Measurements from ENCODE around the gene IFT43.

Gene IFT43

GRCh38 chr14:76050250-76050649 is 64.7 kb downstream of the IFT43 start:
- Mint-ChIP-seq H3K4me1 (no peaks in the 10 kb centered on the region), H3K27ac (ENCODE audit: low read depth) (no peak overlapping the region), H3K36me3 (ENCODE audit: insufficient read depth) (no peaks in the 10 kb centered on the region), H3K4me3 (no peak overlapping the region), H3K27me3 (no peaks in the 10 kb centered on the region), H3K9me3 (no peaks in the 10 kb centered on the region)
- no peak for DNase-seq (ENCODE audit: low spot score in 2 of 2)
- no peak for ATAC-seq (replicated peaks; ENCODE audit: extremely low read depth, poor library complexity, severe bottlenecking)

- no peak overlapping the region for H3K4me3 Mint-ChIP-seq
- peaks cover 2% of the 10 kb centered on the region for H3K36me3 Mint-ChIP-seq (ENCODE audit: insufficient read depth)
- peak; percentile 33 to 43 for DNase-seq (ENCODE audit: low spot score in 2 of 2)
- no peak for ATAC-seq (replicated peaks; ENCODE audit: extremely low read depth, poor library complexity, severe bottlenecking)
- no peak overlapping the region for H3K27ac Mint-ChIP-seq (ENCODE audit: low read depth)
- H3K4me1 Mint-ChIP-seq: no peaks in the 10 kb centered on the region
- no peaks in the 10 kb centered on the region for H3K9me3 Mint-ChIP-seq
- H3K27me3 Mint-ChIP-seq: no peaks in the 10 kb centered on the region
These were observed 65.3 kb downstream of the IFT43 start for GRCh38 chr14:76050797-76051392.

- Mint-ChIP-seq H3K9me3 (no peaks in the 10 kb centered on the region), H3K27me3 (no peaks in the 10 kb centered on the region), H3K36me3 (ENCODE audit: insufficient read depth) (peaks cover 2% of the 10 kb centered on the region), H3K27ac (ENCODE audit: low read depth) (peak overlapping the region; percentile 29), H3K4me3 (no peak overlapping the region), H3K4me1 (no peaks in the 10 kb centered on the region)
- ATAC-seq (replicated peaks; ENCODE audit: extremely low read depth, poor library complexity, severe bottlenecking) (no peak), DNase-seq (ENCODE audit: low spot score in 2 of 2) (no peak)
These were observed 66.3 kb downstream of the IFT43 start for GRCh38 chr14:76051717-76052465.

- Mint-ChIP-seq H3K36me3 (ENCODE audit: insufficient read depth) (peaks cover 2% of the 10 kb centered on the region), H3K4me1 (no peaks in the 10 kb centered on the region), H3K4me3 (no peak overlapping the region), H3K27ac (ENCODE audit: low read depth) (no peak overlapping the region), H3K9me3 (no peaks in the 10 kb centered on the region), H3K27me3 (no peaks in the 10 kb centered on the region)
- ATAC-seq (replicated peaks; ENCODE audit: extremely low read depth, poor library complexity, severe bottlenecking) (no peak), DNase-seq (ENCODE audit: low spot score in 2 of 2) (no peak)
These were observed 68.2 kb downstream of the IFT43 start for GRCh38 chr14:76053572-76054355.

- H3K4me3 Mint-ChIP-seq: no peak overlapping the region
- no peaks in the 10 kb centered on the region for H3K9me3 Mint-ChIP-seq
- H3K36me3 Mint-ChIP-seq (ENCODE audit: insufficient read depth): peaks cover 4% of the 10 kb centered on the region
- H3K4me1 Mint-ChIP-seq: no peaks in the 10 kb centered on the region
- no peak overlapping the region for H3K27ac Mint-ChIP-seq (ENCODE audit: low read depth)
- no peak for DNase-seq (ENCODE audit: low spot score in 2 of 2)
- H3K27me3 Mint-ChIP-seq: no peaks in the 10 kb centered on the region
- no peak for ATAC-seq (replicated peaks; ENCODE audit: extremely low read depth, poor library complexity, severe bottlenecking)
These were observed 69.8 kb downstream of the IFT43 start for GRCh38 chr14:76055330-76055729.

- H3K9me3 Mint-ChIP-seq: no peaks in the 10 kb centered on the region
- ATAC-seq (replicated peaks; ENCODE audit: extremely low read depth, poor library complexity, severe bottlenecking): no peak
- DNase-seq (ENCODE audit: low spot score in 2 of 2): no peak
- no peak overlapping the region for H3K27ac Mint-ChIP-seq (ENCODE audit: low read depth)
- peaks cover 4% of the 10 kb centered on the region for H3K36me3 Mint-ChIP-seq (ENCODE audit: insufficient read depth)
- H3K4me1 Mint-ChIP-seq: no peaks in the 10 kb centered on the region
- H3K4me3 Mint-ChIP-seq: no peak overlapping the region
- H3K27me3 Mint-ChIP-seq: no peaks in the 10 kb centered on the region
These were observed 70.6 kb downstream of the IFT43 start for GRCh38 chr14:76056128-76056527.

GRCh38 chr14:76057914-76058313 is 72.4 kb downstream of the IFT43 start:
- H3K4me3 Mint-ChIP-seq: no peak overlapping the region
- H3K27ac Mint-ChIP-seq (ENCODE audit: low read depth): no peak overlapping the region
- ATAC-seq (replicated peaks; ENCODE audit: extremely low read depth, poor library complexity, severe bottlenecking) (no peak), DNase-seq (ENCODE audit: low spot score in 2 of 2) (no peak)
- H3K27me3 Mint-ChIP-seq: no peaks in the 10 kb centered on the region
- H3K9me3 Mint-ChIP-seq: no peaks in the 10 kb centered on the region
- no peaks in the 10 kb centered on the region for H3K4me1 Mint-ChIP-seq
- H3K36me3 Mint-ChIP-seq (ENCODE audit: insufficient read depth): peaks cover 6% of the 10 kb centered on the region

GRCh38 chr14:76063327-76063726 is 77.8 kb downstream of the IFT43 start:
- Mint-ChIP-seq H3K36me3 (ENCODE audit: insufficient read depth) (peaks cover 5% of the 10 kb centered on the region), H3K4me1 (no peaks in the 10 kb centered on the region), H3K27ac (ENCODE audit: low read depth) (no peak overlapping the region), H3K4me3 (no peak overlapping the region), H3K9me3 (no peaks in the 10 kb centered on the region), H3K27me3 (no peaks in the 10 kb centered on the region)
- DNase-seq (ENCODE audit: low spot score in 2 of 2) (no peak), ATAC-seq (replicated peaks; ENCODE audit: extremely low read depth, poor library complexity, severe bottlenecking) (no peak)

GRCh38 chr14:76065519-76065918 is 80.0 kb downstream of the IFT43 start:
- DNase-seq (ENCODE audit: low spot score in 2 of 2): no peak
- no peaks in the 10 kb centered on the region for H3K4me1 Mint-ChIP-seq
- H3K9me3 Mint-ChIP-seq: no peaks in the 10 kb centered on the region
- H3K27me3 Mint-ChIP-seq: no peaks in the 10 kb centered on the region
- ATAC-seq (replicated peaks; ENCODE audit: extremely low read depth, poor library complexity, severe bottlenecking): no peak
- H3K36me3 Mint-ChIP-seq (ENCODE audit: insufficient read depth): peaks cover 3% of the 10 kb centered on the region
- H3K4me3 Mint-ChIP-seq: no peak overlapping the region
- H3K27ac Mint-ChIP-seq (ENCODE audit: low read depth): no peak overlapping the region

GRCh38 chr14:76067536-76067935 is 82.0 kb downstream of the IFT43 start:
- ATAC-seq (replicated peaks; ENCODE audit: extremely low read depth, poor library complexity, severe bottlenecking): no peak
- H3K27me3 Mint-ChIP-seq: no peaks in the 10 kb centered on the region
- no peaks in the 10 kb centered on the region for H3K4me1 Mint-ChIP-seq

GRCh38 chr14:76073717-76074116 is 88.2 kb downstream of the IFT43 start:
- Mint-ChIP-seq H3K4me3 (no peak overlapping the region), H3K4me1 (no peaks in the 10 kb centered on the region), H3K27me3 (no peaks in the 10 kb centered on the region), H3K27ac (ENCODE audit: low read depth) (no peak overlapping the region), H3K36me3 (ENCODE audit: insufficient read depth) (no peaks in the 10 kb centered on the region), H3K9me3 (no peaks in the 10 kb centered on the region)
- DNase-seq (ENCODE audit: low spot score in 2 of 2) (no peak), ATAC-seq (replicated peaks; ENCODE audit: extremely low read depth, poor library complexity, severe bottlenecking) (no peak)

More at GRCh38 chr14:76067536-76067935, 82.0 kb downstream of the IFT43 start:
- no peak for DNase-seq (ENCODE audit: low spot score in 2 of 2)
- H3K36me3 Mint-ChIP-seq (ENCODE audit: insufficient read depth): peaks cover 2% of the 10 kb centered on the region
- no peak overlapping the region for H3K27ac Mint-ChIP-seq (ENCODE audit: low read depth)
- no peaks in the 10 kb centered on the region for H3K9me3 Mint-ChIP-seq
- H3K4me3 Mint-ChIP-seq: no peak overlapping the region

- Mint-ChIP-seq H3K27me3 (no peaks in the 10 kb centered on the region), H3K9me3 (no peaks in the 10 kb centered on the region), H3K36me3 (ENCODE audit: insufficient read depth) (no peaks in the 10 kb centered on the region), H3K4me1 (no peaks in the 10 kb centered on the region), H3K4me3 (no peak overlapping the region), H3K27ac (ENCODE audit: low read depth) (no peak overlapping the region)
- ATAC-seq (replicated peaks; ENCODE audit: extremely low read depth, poor library complexity, severe bottlenecking): no peak
- no peak for DNase-seq (ENCODE audit: low spot score in 2 of 2)
These were observed 91.8 kb downstream of the IFT43 start for GRCh38 chr14:76077340-76077739.

- DNase-seq (ENCODE audit: low spot score in 2 of 2) (no peak), ATAC-seq (replicated peaks; ENCODE audit: extremely low read depth, poor library complexity, severe bottlenecking) (no peak)
- Mint-ChIP-seq H3K36me3 (ENCODE audit: insufficient read depth) (peaks cover 3% of the 10 kb centered on the region), H3K4me1 (peaks cover 7% of the 10 kb centered on the region), H3K4me3 (no peak overlapping the region), H3K27me3 (no peaks in the 10 kb centered on the region), H3K27ac (ENCODE audit: low read depth) (no peak overlapping the region), H3K9me3 (no peaks in the 10 kb centered on the region)
These were observed 92.9 kb downstream of the IFT43 start for GRCh38 chr14:76078501-76078900.

Data from central memory CD8-positive, alpha-beta T cell (primary cell).